Measurements from ENCODE around the gene FATE1. TPM values are rescaled to one million over a fixed set of nuclear protein-coding genes. Genes with fewer than 3 reads are reported as not detected.
A peak's percentile ranks its signal among the peaks of the same experiment; 100 is the strongest.
"Not testable (repeated sequence)": the region's sequence is repeated elsewhere in the genome, so short reads cannot be mapped to it uniquely, and the experiment has no call there.

The FATE1 gene
- total RNA-seq, 4 donors from 2014 or later: not detected

- Histone ChIP-seq H3K4me1 (peaks cover 0 to 6% (median 4%) of the 10 kb centered on the region in 3 donors), H3K27me3 (peaks cover 0 to 28% (median 0%) of the 10 kb centered on the region in 4 donors), H3K4me3 (peak overlapping the region in 3 of 4 donors; percentile 16 to 57 (median 38)), H3K36me3 (no peaks in the 10 kb centered on the region), H3K9me3 (no peaks in the 10 kb centered on the region), H3K27ac (no peak overlapping the region)
- no peak for DNase-seq
- WGBS, 2 donors: 44% methylated on average over 17 of the region's 19 CpGs; no CpG with 5 or more reads in 1 of the 2 donors
- TF ChIP-seq POLR2A (IDR thresholded peaks at IDR 0.05): no peak
- TF ChIP-seq CTCF (IDR thresholded peaks at IDR 0.05): no peak
- intact Hi-C loops (cut with DNase I): no loop called here
Observed at GRCh38 chrX:151695583-151696340, 20.1 kb upstream of the FATE1 start.

- H3K27ac ChIP-seq; intact Hi-C loops (cut with DNase I); H3K36me3 ChIP-seq; H3K9me3 ChIP-seq; DNase-seq; H3K4me3 ChIP-seq; H3K4me1 ChIP-seq: not testable (repeated sequence)
- WGBS, 2 donors: 90 to 91% methylated on average over 2 to 8 of the region's 8 CpGs
- peaks cover 0 to 28% (median 0%) of the 10 kb centered on the region in 4 donors for H3K27me3 ChIP-seq
Observed at GRCh38 chrX:151697082-151697481, 18.8 kb upstream of the FATE1 start.

- Histone ChIP-seq H3K27me3 (peaks cover 0 to 28% (median 0%) of the 10 kb centered on the region in 4 donors), H3K4me3 (no peak overlapping the region), H3K4me1 (peaks cover 0 to 6% (median 4%) of the 10 kb centered on the region in 3 donors), H3K27ac (no peak overlapping the region), H3K36me3 (no peaks in the 10 kb centered on the region), H3K9me3 (no peaks in the 10 kb centered on the region)
- no peak for DNase-seq
- TF ChIP-seq POLR2A (IDR thresholded peaks at IDR 0.05) (no peak), CTCF (IDR thresholded peaks at IDR 0.05) (no peak)
- intact Hi-C loops (cut with DNase I): no loop called here
- WGBS, 2 donors: 54 to 83% methylated on average over 1 to 4 of the region's 4 CpGs
Observed at GRCh38 chrX:151697522-151697921, 18.3 kb upstream of the FATE1 start.

- Histone ChIP-seq H3K27ac (no peak overlapping the region), H3K9me3 (no peaks in the 10 kb centered on the region), H3K27me3 (peaks cover 0 to 28% (median 0%) of the 10 kb centered on the region in 4 donors), H3K4me1 (peaks cover 0 to 6% (median 4%) of the 10 kb centered on the region in 3 donors), H3K36me3 (no peaks in the 10 kb centered on the region), H3K4me3 (no peak overlapping the region)
- no peak for DNase-seq
- TF ChIP-seq POLR2A (IDR thresholded peaks at IDR 0.05) (no peak), CTCF (IDR thresholded peaks at IDR 0.05) (no peak)
- 48% methylated on average over 6 of the region's 6 CpGs; no CpG with 5 or more reads in 1 of the 2 donors for WGBS, 2 donors
- intact Hi-C loops (cut with DNase I): no loop called here
Observed at GRCh38 chrX:151698485-151698884, 17.4 kb upstream of the FATE1 start.

- DNase-seq: no peak
- no peak overlapping the region for H3K4me3 ChIP-seq
- peaks cover 0 to 15% (median 0%) of the 10 kb centered on the region in 4 donors for H3K27me3 ChIP-seq
- H3K4me1 ChIP-seq: peaks cover 0 to 6% (median 4%) of the 10 kb centered on the region in 3 donors
- 76% methylated on average over 2 of the region's 9 CpGs; no CpG with 5 or more reads in 1 of the 2 donors for WGBS, 2 donors
- no peak overlapping the region for H3K27ac ChIP-seq
- H3K9me3 ChIP-seq: no peaks in the 10 kb centered on the region
- intact Hi-C loops (cut with DNase I): no loop called here
- no peaks in the 10 kb centered on the region for H3K36me3 ChIP-seq
- TF ChIP-seq CTCF (IDR thresholded peaks at IDR 0.05) (no peak), POLR2A (IDR thresholded peaks at IDR 0.05) (no peak)
Observed at GRCh38 chrX:151699746-151700145, 16.1 kb upstream of the FATE1 start.

Measured in esophagus squamous epithelium (tissue), 5 donors.